Glutamatergic neuron (in vitro differentiated cells): ENCODE data around the gene CYBA. TPM values are rescaled to one million over a fixed set of nuclear protein-coding genes. Genes with fewer than 3 reads are reported as not detected.

Experiments
- DNase-seq: peaks from one replicate; pipeline ENCODE4 v3.0.0; 2022
- H3K27ac Mint-ChIP-seq: one replicate; pipeline ENCODE4 v1.8.0; 2020; ENCODE audit warnings: mild to moderate bottlenecking, mixed read lengths, inconsistent platforms; ENCODE audit not compliant: unreplicated experiment
- H3K27me3 Mint-ChIP-seq: one replicate; pipeline ENCODE4 v1.8.0; 2020; ENCODE audit warnings: mild to moderate bottlenecking, moderate library complexity, mixed read lengths, inconsistent platforms; ENCODE audit not compliant: unreplicated experiment
- H3K36me3 Mint-ChIP-seq: one replicate; pipeline ENCODE4 v1.8.0; 2020; ENCODE audit warnings: mild to moderate bottlenecking, mixed read lengths, inconsistent platforms; ENCODE audit not compliant: unreplicated experiment
- H3K4me1 Mint-ChIP-seq: one replicate; pipeline ENCODE4 v1.8.0; 2020; ENCODE audit warnings: mild to moderate bottlenecking, low read depth, mixed read lengths, inconsistent platforms; ENCODE audit not compliant: unreplicated experiment
- H3K4me3 Mint-ChIP-seq: one replicate; pipeline ENCODE4 v1.8.0; 2020; ENCODE audit warnings: mild to moderate bottlenecking, mixed read lengths, inconsistent platforms; ENCODE audit not compliant: unreplicated experiment
- H3K9me3 Mint-ChIP-seq: one replicate; pipeline ENCODE4 v1.8.0; 2020; ENCODE audit warnings: mild to moderate bottlenecking, moderate library complexity, mixed read lengths, inconsistent platforms; ENCODE audit not compliant: unreplicated experiment
- CTCF ChIP-seq: fragments of 200-600 bp; sonication (generic); IDR thresholded peaks from one replicate; pipeline ENCODE4 v1.5.0; 2021; ENCODE audit not compliant: partially characterized antibody, unreplicated experiment
- total RNA-seq: library from RNA; stranded (reverse); fragmentation: NEBNext Ultra II Directional; extraction: Animal tissue kit (Norgen Biotek cat#: 25700); gene quantifications from one replicate; pipeline ENCODE4 v1.2.1, GENCODE V29; 2021; ENCODE audit not compliant: unreplicated experiment

Gene CYBA
- total RNA-seq, 1 donor from 2014 or later: 28.7 TPM

- DNase-seq: no peak
- Mint-ChIP-seq H3K36me3 (no peaks in the 10 kb centered on the region), H3K4me3 (no peak overlapping the region), H3K4me1 (peaks cover 6% of the 10 kb centered on the region), H3K27me3 (peaks cover 9% of the 10 kb centered on the region), H3K9me3 (peaks cover 6% of the 10 kb centered on the region), H3K27ac (no peak overlapping the region)
- no peak for TF ChIP-seq CTCF
Measured at GRCh38 chr16:88647178-88648070, 3.4 kb downstream of the CYBA start.

- peaks cover 9% of the 10 kb centered on the region for H3K27me3 Mint-ChIP-seq
- H3K27ac Mint-ChIP-seq: no peak overlapping the region
- no peak for DNase-seq
- H3K36me3 Mint-ChIP-seq: no peaks in the 10 kb centered on the region
- no peak for TF ChIP-seq CTCF
- peaks cover 6% of the 10 kb centered on the region for H3K4me1 Mint-ChIP-seq
- H3K9me3 Mint-ChIP-seq: peaks cover 7% of the 10 kb centered on the region
- H3K4me3 Mint-ChIP-seq: no peak overlapping the region
Measured at GRCh38 chr16:88646345-88647034, 4.4 kb downstream of the CYBA start.

- H3K36me3 Mint-ChIP-seq: no peaks in the 10 kb centered on the region
- H3K27ac Mint-ChIP-seq: no peak overlapping the region
- peaks cover 7% of the 10 kb centered on the region for H3K9me3 Mint-ChIP-seq
- no peak overlapping the region for H3K4me3 Mint-ChIP-seq
- peaks cover 6% of the 10 kb centered on the region for H3K4me1 Mint-ChIP-seq
- DNase-seq: no peak
- no peak for TF ChIP-seq CTCF
- H3K27me3 Mint-ChIP-seq: peaks cover 9% of the 10 kb centered on the region
Measured at GRCh38 chr16:88645941-88646340, 4.9 kb downstream of the CYBA start.

- H3K9me3 Mint-ChIP-seq: peaks cover 7% of the 10 kb centered on the region
- H3K27ac Mint-ChIP-seq: no peak overlapping the region
- H3K27me3 Mint-ChIP-seq: peaks cover 9% of the 10 kb centered on the region
- H3K36me3 Mint-ChIP-seq: no peaks in the 10 kb centered on the region
- no peak for TF ChIP-seq CTCF
- H3K4me3 Mint-ChIP-seq: no peak overlapping the region
- H3K4me1 Mint-ChIP-seq: peaks cover 6% of the 10 kb centered on the region
- no peak for DNase-seq
Measured at GRCh38 chr16:88645455-88645854, 5.4 kb downstream of the CYBA start.

- Mint-ChIP-seq H3K9me3 (peaks cover 4% of the 10 kb centered on the region), H3K4me3 (no peak overlapping the region), H3K27ac (no peak overlapping the region), H3K36me3 (no peaks in the 10 kb centered on the region), H3K27me3 (peaks cover 5% of the 10 kb centered on the region), H3K4me1 (no peaks in the 10 kb centered on the region)
- no peak for TF ChIP-seq CTCF
- DNase-seq: no peak
Measured at GRCh38 chr16:88643644-88643932, 7.3 kb downstream of the CYBA start.
